Vagina (tissue), 2 donors: ENCODE data around the gene GOLGA3.

Source experiments
- CTCF ChIP-seq, 3 experiments: fragments of 450-650 bp in 2 of 3; fragments of 200-600 bp in 1 of 3; sonication (generic) in 1 of 3; IDR thresholded peaks; one replicate each; pipeline ENCODE4 v1.5.1; 2017 to 2019; ENCODE audit warnings: antibody characterized with exemption in 3 of 3, mild to moderate bottlenecking in 2 of 3, moderate library complexity in 2 of 3
- POLR2A ChIP-seq, 2 donors: fragments of 450-650 bp; IDR thresholded peaks; one replicate each; pipeline ENCODE4 v1.6.1; 2017; ENCODE audit warnings: antibody characterized with exemption in 2 of 2, mild to moderate bottlenecking in 2 of 2, moderate library complexity in 2 of 2
- POLR2AphosphoS5 ChIP-seq, 2 donors: sonication (generic); formaldehyde crosslinking; IDR thresholded peaks; one replicate each; pipeline ENCODE4 v1.9.0; 2017; ENCODE audit warnings: antibody characterized with exemption in 2 of 2, mild to moderate bottlenecking in 2 of 2, low read depth in 1 of 2; ENCODE audit not compliant: insufficient read depth in 1 of 2

GRCh38 chr12:132851465-132851864 lies 22.8 kb upstream of the GOLGA3 start:
- TF ChIP-seq CTCF (IDR thresholded peaks at IDR 0.05) (no peak), POLR2A (IDR thresholded peaks at IDR 0.05) (no peak), POLR2AphosphoS5 (IDR thresholded peaks at IDR 0.05; ENCODE audit: insufficient read depth in 1 of 2, low read depth in 1 of 2) (no peak)
